ENCODE measurements around the gene IKZF3.

The IKZF3 gene

DNA sequence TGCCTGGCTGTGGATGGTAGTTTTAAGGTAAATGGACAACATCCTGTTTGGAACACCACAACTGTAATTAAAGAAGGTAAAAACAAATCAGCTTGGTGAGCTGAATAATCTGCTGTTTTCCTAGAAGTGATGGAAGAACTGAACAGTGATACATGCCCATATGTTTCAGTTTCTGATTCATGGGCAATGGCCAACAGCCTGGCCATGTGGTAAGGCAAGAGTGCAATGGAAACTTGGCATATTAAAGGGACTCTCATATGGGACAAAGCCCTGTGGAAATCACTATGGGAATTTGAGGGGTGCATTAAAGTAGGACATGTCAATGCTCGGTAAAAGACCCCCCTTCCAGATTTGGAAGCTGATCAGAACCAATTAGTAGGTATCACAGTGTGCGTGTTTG is 37.8 kb downstream of the IKZF3 start:
- no peak overlapping the region for H3K4me3 ChIP-seq (ENCODE audit: low read length)
- DNase-seq (ENCODE audit: low read depth) = no peak
- TF ChIP-seq, protein P1, sequence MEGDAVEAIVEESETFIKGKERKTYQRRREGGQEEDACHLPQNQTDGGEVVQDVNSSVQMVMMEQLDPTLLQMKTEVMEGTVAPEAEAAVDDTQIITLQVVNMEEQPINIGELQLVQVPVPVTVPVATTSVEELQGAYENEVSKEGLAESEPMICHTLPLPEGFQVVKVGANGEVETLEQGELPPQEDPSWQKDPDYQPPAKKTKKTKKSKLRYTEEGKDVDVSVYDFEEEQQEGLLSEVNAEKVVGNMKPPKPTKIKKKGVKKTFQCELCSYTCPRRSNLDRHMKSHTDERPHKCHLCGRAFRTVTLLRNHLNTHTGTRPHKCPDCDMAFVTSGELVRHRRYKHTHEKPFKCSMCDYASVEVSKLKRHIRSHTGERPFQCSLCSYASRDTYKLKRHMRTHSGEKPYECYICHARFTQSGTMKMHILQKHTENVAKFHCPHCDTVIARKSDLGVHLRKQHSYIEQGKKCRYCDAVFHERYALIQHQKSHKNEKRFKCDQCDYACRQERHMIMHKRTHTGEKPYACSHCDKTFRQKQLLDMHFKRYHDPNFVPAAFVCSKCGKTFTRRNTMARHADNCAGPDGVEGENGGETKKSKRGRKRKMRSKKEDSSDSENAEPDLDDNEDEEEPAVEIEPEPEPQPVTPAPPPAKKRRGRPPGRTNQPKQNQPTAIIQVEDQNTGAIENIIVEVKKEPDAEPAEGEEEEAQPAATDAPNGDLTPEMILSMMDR (IDR thresholded peaks at IDR 0.05; ENCODE audit: insufficient read depth, low read depth, low read length, missing control alignments) = no peak

DNA sequence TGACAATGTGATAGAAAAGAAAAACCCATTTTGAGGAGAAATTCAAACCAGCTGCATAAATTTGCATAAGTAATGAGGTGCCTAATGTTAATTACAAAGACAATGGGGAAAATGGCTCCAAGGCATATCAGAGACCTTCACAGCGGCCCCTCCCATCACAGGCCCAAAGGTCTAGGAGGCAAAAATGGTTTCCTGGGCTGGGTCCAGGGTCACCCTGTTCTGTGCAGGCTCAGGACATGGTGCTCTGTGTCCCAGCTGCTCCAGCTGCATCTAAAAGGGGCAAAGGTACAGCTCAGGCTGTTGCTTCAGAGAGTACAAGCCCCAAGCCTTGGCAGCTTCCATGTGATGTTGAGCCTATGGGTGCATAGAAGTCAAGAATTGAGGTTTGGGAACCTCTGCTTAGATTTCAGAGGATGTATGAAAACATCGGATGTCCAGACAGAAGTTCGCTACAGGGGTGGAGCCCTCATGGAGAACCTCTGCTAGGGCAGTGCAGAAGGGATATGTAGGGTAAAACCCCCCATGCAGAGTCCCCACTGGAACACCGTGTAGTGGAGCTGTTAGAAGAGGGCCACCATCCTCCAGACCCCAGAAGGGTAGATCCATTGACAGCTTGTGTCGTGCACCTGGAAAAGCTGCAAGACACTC is 40.6 kb downstream of the IKZF3 start:
- no peak for DNase-seq (ENCODE audit: low read depth)
- H3K4me3 ChIP-seq (ENCODE audit: low read length) = no peak overlapping the region
- TF ChIP-seq, protein P1 (IDR thresholded peaks at IDR 0.05; ENCODE audit: insufficient read depth, low read depth, low read length, missing control alignments) = no peak

DNA sequence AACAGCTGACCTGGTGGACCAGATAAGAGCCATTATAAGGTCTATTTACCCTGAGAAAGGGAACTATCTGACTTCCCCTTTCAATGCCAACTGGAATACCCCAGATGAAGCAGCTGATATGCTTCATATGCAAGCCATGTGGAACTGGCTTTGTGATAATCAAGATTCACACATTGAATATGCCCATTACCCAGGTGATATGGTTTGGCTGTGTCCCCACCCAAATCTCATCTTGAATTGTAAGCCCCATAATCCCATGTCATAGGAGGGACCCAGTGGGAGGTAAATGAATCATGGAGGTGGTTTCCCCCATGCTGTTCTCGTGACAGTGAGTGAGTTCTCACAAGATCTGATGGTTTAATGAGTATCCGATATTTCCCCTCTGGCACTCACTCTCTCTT is 42.1 kb downstream of the IKZF3 start:
- H3K4me3 ChIP-seq (ENCODE audit: low read length) = no peak overlapping the region
- no peak for DNase-seq (ENCODE audit: low read depth)
- TF ChIP-seq, protein P1 (IDR thresholded peaks at IDR 0.05; ENCODE audit: insufficient read depth, low read depth, low read length, missing control alignments) = no peak

DNA sequence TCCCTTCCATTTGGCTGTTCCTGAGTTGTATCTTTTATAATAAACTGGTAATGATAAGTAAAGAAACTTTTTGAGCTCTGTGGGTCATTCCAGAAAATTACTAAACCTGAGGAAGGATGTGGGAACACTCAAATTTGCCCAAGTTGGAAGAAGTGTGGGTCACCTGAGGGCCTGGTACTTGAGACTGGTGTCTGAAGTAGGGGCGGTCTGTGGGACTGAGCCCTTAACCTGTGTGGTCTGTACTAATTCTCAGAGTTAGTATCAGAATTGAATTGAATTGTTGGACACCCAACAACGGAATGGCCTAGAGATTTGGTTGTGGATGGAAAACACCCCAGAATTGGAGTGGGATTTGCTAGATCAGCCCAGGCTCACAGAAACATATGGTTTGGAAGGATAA is 43.1 kb downstream of the IKZF3 start:
- TF ChIP-seq, protein P1 (IDR thresholded peaks at IDR 0.05; ENCODE audit: insufficient read depth, low read depth, low read length, missing control alignments) = no peak
- no peak for DNase-seq (ENCODE audit: low read depth)
- H3K4me3 ChIP-seq (ENCODE audit: low read length) = no peak overlapping the region

DNA sequence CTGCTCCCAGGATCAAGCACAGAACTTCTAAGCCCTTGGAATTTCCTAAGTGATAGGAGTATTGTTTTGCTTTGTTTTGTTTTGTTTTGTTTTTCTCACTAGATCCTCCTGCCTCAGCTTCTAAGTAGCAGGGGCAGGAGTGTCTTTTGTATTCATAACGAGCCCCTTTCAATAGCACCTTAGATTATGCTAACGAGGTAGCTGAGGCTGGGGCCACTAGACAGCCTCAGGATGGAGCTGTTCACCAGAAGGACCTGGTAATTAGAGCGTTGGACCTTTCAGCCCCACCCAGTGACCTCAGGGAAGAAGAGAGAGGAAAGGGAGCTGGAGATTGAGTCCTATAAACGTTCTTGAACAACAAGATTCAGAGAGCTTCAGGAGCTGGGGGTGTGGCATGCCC is 43.6 kb downstream of the IKZF3 start:
- no peak for DNase-seq (ENCODE audit: low read depth)
- TF ChIP-seq, protein P1 (IDR thresholded peaks at IDR 0.05; ENCODE audit: insufficient read depth, low read depth, low read length, missing control alignments) = no peak
- H3K4me3 ChIP-seq (ENCODE audit: low read length) = no peak overlapping the region

DNA sequence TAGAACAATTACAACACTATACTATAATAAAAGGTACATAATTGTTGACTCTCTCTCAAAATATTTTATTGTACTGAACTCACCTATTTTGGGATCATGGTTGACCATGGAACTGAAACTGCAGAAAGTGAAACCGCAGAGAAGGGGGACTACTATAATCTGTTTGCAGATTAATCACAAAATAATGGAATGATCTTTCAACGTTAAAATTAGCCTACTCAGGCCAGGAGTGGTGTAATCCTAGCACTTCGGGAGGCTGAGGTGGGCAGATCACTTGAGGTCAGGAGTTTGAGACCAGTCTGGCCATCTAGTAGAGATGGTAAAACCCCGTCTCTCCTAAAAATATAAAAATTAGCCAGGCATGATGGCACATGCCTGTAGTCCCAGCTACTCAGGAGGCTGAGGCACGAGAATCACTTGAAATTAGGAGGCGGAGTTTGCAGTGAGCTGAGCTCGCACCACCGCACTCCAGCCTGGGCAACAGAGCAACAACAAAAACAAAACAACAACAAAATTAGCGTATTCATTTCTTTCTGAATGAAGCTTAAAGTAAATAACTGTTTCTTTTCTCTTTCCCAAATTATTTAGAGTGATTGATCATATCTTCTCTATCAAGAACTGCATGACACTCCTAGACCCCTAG is 45.6 kb downstream of the IKZF3 start:
- TF ChIP-seq, protein P1 (IDR thresholded peaks at IDR 0.05; ENCODE audit: insufficient read depth, low read depth, low read length, missing control alignments) = no peak
- DNase-seq (ENCODE audit: low read depth) = no peak
- no peak overlapping the region for H3K4me3 ChIP-seq (ENCODE audit: low read length)

DNA sequence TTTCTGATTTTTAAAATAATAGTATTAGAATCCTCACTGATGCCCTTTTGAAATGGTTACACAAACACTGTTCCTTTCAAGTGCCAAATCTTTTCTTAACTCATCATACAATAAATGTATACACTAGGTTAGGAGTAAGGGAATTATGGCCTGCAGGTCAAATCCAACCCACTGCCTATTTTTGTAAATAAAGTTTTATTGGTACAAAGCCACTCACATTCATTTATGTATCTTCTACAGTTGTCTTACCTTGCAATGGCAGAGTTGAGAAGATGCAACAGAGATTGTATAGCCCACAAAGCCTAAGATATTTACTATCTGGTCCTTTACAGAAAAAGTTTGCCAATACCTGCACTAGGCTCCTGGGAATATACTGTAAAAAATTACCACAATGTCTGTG is 47.8 kb downstream of the IKZF3 start:
- no peak for DNase-seq (ENCODE audit: low read depth)
- TF ChIP-seq, protein P1 (IDR thresholded peaks at IDR 0.05; ENCODE audit: insufficient read depth, low read depth, low read length, missing control alignments) = no peak
- H3K4me3 ChIP-seq (ENCODE audit: low read length) = no peak overlapping the region

Measured in epithelial cell of esophagus (primary cell).